Effector CD8-positive, alpha-beta T cell (primary cell): ENCODE results near the gene KIF26A.
A peak's percentile ranks its signal among the peaks of the same experiment; 100 is the strongest.
"Not testable (repeated sequence)": the region's sequence is repeated elsewhere in the genome, so short reads cannot be mapped to it uniquely, and the experiment has no call there.

Experiments
- DNase-seq: peaks from one replicate; lab custom pipeline; 2025; lab: John Stamatoyannopoulos, UW

Gene KIF26A

GRCh38 chr14:104222396-104223036, 84.1 kb downstream of the KIF26A start:
- DNase-seq = no peak

GRCh38 chr14:104223101-104224041, 85.0 kb downstream of the KIF26A start:
- no peak for DNase-seq

- no peak for DNase-seq
These were observed 85.7 kb downstream of the KIF26A start for GRCh38 chr14:104224131-104224505.

GRCh38 chr14:104224506-104225277, 86.3 kb downstream of the KIF26A start:
- DNase-seq = peak; percentile 14

GRCh38 chr14:104225278-104226190, 87.1 kb downstream of the KIF26A start:
- DNase-seq = not testable (repeated sequence)

- DNase-seq = no peak
These were observed 88.3 kb downstream of the KIF26A start for GRCh38 chr14:104226421-104227383.

GRCh38 chr14:104227806-104228205, 89.4 kb downstream of the KIF26A start:
- no peak for DNase-seq

GRCh38 chr14:104228221-104228620, 89.8 kb downstream of the KIF26A start:
- DNase-seq = no peak

- no peak for DNase-seq
These were observed 90.5 kb downstream of the KIF26A start for GRCh38 chr14:104228716-104229533.

GRCh38 chr14:104229534-104230055, 91.2 kb downstream of the KIF26A start:
- DNase-seq = no peak

GRCh38 chr14:104230119-104230815, 91.9 kb downstream of the KIF26A start:
- no peak for DNase-seq
